ENCODE measurements around the gene RAB31.

- TF ChIP-seq CTCF (IDR thresholded peaks at IDR 0.05) (no peak), POLR2A (IDR thresholded peaks at IDR 0.05) (no peak)
These were observed 116.9 kb downstream of the RAB31 start for GRCh38 chr18:9824952-9825371.
